BJ (cell line): ENCODE measurements around the gene WSCD1. TPM values are rescaled to one million over a fixed set of nuclear protein-coding genes. Genes with fewer than 3 reads are reported as not detected.

Source experiments
- CTCF ChIA-PET: fragments of 350-600 bp; formaldehyde crosslinking; extraction: SDS; loops from one replicate; lab custom pipeline; 2021; ENCODE audit warnings: antibody characterized with exemption, inconsistent platforms; lab: Yijun Ruan, JAX
- POLR2A ChIA-PET: fragments of 300-600 bp; sonication (Branson Sonifier 250); formaldehyde crosslinking; extraction: SDS; loops from one replicate; lab custom pipeline; 2021; ENCODE audit warnings: antibody characterized with exemption; lab: Charles Lee
- DNase-seq: peaks from one replicate; pipeline ENCODE4 v3.0.0-alpha.2; 2011; ENCODE audit warnings: low read depth
- H3K27me3 ChIP-seq: 2 replicates; pipeline ENCODE4 v1.6.0; 2011; ENCODE audit warnings: low read length; ENCODE audit not compliant: control insufficient read depth, insufficient read depth
- H3K36me3 ChIP-seq: 2 replicates; pipeline ENCODE4 v1.5.1; 2011; ENCODE audit warnings: low read length; ENCODE audit not compliant: control insufficient read depth, insufficient read depth
- H3K4me3 ChIP-seq: 2 replicates; pipeline ENCODE4 v1.5.1; 2011; ENCODE audit warnings: low read depth, mild to moderate bottlenecking, control low read depth, low read length
- CTCF ChIP-seq: IDR thresholded peaks from 2 replicates; pipeline ENCODE4 v1.5.1; 2011; ENCODE audit warnings: low read depth, mild to moderate bottlenecking, control low read depth, inconsistent platforms, low read length, moderate library complexity; ENCODE audit not compliant: insufficient read depth
- polyA minus RNA-seq: library from RNA; depleted of rRNA, polyadenylated mRNA; stranded (reverse); fragments of >200 nt; gene quantifications from 2 replicates; pipeline ENCODE4 v1.2.3, GENCODE V29; 2011; rRNA and poly(A)+ RNA removed
- polyA plus RNA-seq: library from polyadenylated mRNA; depleted of rRNA; stranded (reverse); fragments of >200 nt; gene quantifications from 2 replicates; pipeline ENCODE4 v1.2.3, GENCODE V29; 2011; rRNA removed

The WSCD1 gene
- 0.28 and 1.0 TPM in 2 replicates for polyA plus RNA-seq
- polyA minus RNA-seq: 0.31 and 0.38 TPM in 2 replicates

GRCh38 chr17:6069539-6070429 is at the start of gene WSCD1:
WSCD1 (plus strand) TSS chr17:6070379; CDS start chr17:6080659, 10,280 bp downstream.
- Histone ChIP-seq H3K36me3 (no peaks in the 10 kb centered on the region), H3K4me3 (peak within 1 kb of the TSS; percentile 33), H3K27me3 (peaks cover 15% of the 10 kb centered on the region)
- no peak for TF ChIP-seq CTCF
- ChIA-PET POLR2A (no interaction called here), CTCF (interaction anchor here (1.0 to 1.3 kb wide), 6 partner anchors 10 to 481 kb away, joined by 3 to 7 read pairs (median 4); no protein-coding TSS in a partner anchor)
- DNase-seq: no peak

DNA sequence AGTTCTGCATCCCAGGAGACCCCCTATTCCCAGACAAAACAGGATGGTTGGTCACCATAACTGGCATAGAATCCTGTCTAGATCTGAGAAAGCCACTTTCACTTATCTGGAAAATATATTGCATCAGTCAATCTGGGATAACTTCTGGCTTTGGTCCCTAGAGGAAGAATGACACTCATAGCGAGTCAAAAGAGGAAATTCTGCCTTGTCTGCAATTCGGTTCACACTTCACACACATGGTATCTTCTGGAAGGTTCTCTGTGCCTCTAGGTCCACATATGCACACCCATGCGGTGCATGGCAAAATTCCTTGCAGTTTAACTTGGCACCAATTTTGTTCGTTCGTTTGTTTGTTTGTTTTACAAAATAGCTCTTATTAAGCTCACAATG is 49.2 kb upstream of the WSCD1 start:
- no peak for TF ChIP-seq CTCF
- H3K27me3 ChIP-seq: peaks cover 3% of the 10 kb centered on the region
- DNase-seq: no peak
- POLR2A ChIA-PET: no interaction called here
- CTCF ChIA-PET: no interaction called here
- no peak overlapping the region for H3K4me3 ChIP-seq
- no peaks in the 10 kb centered on the region for H3K36me3 ChIP-seq

DNA sequence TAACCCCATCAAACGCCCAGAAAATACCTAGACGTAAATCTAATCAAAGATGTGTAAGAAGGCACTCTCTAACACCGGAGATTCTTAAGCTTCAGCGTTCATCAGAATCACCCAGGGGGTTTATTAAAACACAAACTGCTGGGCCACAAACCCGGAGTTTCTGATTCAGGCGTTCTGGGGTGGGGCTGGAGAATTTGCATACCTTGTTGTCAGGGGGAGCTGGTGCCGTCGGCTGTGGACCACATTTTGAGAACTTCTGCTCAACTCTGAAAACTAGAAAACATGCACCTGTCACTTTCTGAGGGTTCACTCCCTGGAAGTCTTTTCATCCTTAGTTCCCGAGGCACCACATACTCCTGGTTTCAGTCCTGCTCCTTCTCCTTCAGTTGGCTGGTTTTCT is 48.6 kb upstream of the WSCD1 start:
- POLR2A ChIA-PET: no interaction called here
- Histone ChIP-seq H3K36me3 (no peaks in the 10 kb centered on the region), H3K27me3 (peaks cover 3% of the 10 kb centered on the region), H3K4me3 (no peak overlapping the region)
- CTCF ChIA-PET: no interaction called here
- no peak for TF ChIP-seq CTCF
- no peak for DNase-seq

DNA sequence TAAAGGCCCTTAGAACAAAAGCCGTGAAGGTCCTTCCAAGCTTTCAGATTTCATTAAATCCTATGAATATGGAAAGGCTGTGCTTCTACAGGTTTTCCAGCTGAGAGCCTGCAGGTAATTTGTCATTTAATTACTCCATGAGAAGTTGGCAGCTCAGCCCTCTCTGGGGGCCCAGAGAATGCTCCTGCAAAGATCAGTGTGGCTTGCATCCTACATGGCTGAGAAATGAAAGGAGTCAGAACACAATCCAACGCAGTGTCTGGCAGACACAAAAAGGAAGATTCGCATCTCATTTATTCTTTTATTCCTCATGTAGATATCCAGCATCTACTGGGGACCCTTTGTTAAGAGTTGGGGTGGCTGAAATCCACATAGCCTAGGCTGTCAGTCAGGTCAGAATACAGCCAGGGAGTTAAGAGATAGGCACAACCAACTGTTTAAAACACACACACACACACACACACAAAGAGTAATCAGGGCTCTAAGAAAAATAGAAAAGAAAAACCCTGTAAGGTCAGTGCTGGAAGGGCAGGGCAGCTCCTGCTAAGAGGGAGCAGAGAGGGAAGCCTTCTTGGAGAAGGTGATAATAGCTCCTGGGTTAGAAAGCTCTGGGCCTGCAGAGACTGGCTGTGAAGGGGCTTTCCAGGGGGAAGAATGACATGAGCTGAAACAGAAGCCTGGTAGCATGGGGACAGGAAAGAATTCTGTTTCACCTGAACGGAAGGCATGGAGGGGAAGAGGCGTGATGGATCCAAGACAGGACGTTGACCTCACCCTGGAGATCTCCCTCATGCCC is 46.9 kb upstream of the WSCD1 start:
- Histone ChIP-seq H3K27me3 (peaks cover 3% of the 10 kb centered on the region), H3K4me3 (no peak overlapping the region), H3K36me3 (no peaks in the 10 kb centered on the region)
- ChIA-PET POLR2A (no interaction called here), CTCF (interaction anchor here (0.6 kb wide), 1 partner anchor 752 kb away, joined by 3 read pairs; no protein-coding TSS in a partner anchor)
- no peak for TF ChIP-seq CTCF
- no peak for DNase-seq

DNA sequence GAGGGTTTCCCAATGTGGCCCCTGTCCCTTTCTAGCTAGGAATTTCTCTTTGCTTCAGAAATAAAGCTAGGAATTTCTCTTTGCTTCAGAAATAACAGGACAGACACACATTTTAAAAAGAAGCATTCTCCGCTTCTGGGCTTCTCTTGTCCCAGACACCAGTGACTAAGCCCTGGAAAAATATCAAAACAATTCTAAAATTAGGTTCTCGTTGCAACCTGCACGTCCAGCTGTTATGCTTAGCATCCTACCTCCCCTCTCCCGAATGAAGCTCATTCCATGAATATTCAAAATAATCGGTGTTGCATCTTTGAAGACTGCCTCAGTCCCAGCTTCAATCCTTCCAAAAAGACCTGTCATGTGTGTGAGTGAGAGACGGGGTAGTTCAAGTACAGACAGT is 45.6 kb upstream of the WSCD1 start:
- Histone ChIP-seq H3K36me3 (no peaks in the 10 kb centered on the region), H3K27me3 (peaks cover 2% of the 10 kb centered on the region), H3K4me3 (no peak overlapping the region)
- ChIA-PET POLR2A (no interaction called here), CTCF (interaction anchor here (1.6 kb wide), 1 partner anchor 11 kb away, joined by 5 read pairs; no protein-coding TSS in a partner anchor)
- no peak for TF ChIP-seq CTCF
- no peak for DNase-seq
